WERI-Rb-1 (cell line): Measurements from ENCODE around the gene GRIK2.

Experiments
- DNase-seq: peaks from one replicate; pipeline ENCODE4 v3.0.0-alpha.2; 2020
- H3K27ac ChIP-seq: fragments of 250-450 bp; sonication (Bioruptor Pico); 2 replicates; pipeline ENCODE4 v1.5.1; 2020; ENCODE audit warnings: mild to moderate bottlenecking, moderate library complexity
- H3K27me3 ChIP-seq: fragments of 250-450 bp; sonication (Bioruptor Pico); 2 replicates; pipeline ENCODE4 v1.5.1; 2021; ENCODE audit warnings: mild to moderate bottlenecking, low read depth, moderate library complexity; ENCODE audit not compliant: insufficient read depth, severe bottlenecking
- H3K36me3 ChIP-seq: fragments of 250-450 bp; sonication (Bioruptor Pico); 2 replicates; pipeline ENCODE4 v1.5.1; 2020; ENCODE audit warnings: mild to moderate bottlenecking, moderate library complexity
- H3K4me3 ChIP-seq: 2 replicates; pipeline ENCODE4 v1.5.1; 2011; ENCODE audit warnings: low read depth, mild to moderate bottlenecking, control low read depth, low read length
- H3K9me3 ChIP-seq: fragments of 250-450 bp; sonication (Bioruptor Pico); 2 replicates; pipeline ENCODE4 v1.5.1; 2021; ENCODE audit warnings: mild to moderate bottlenecking, moderate library complexity; ENCODE audit not compliant: severe bottlenecking
- TF ChIP-seq, protein P1 (sequence below): IDR thresholded peaks from 2 replicates; pipeline ENCODE4 v1.5.1; 2011; ENCODE audit warnings: low read depth, mild to moderate bottlenecking, control low read depth, inconsistent platforms, low read length

GRIK2 gene

DNA sequence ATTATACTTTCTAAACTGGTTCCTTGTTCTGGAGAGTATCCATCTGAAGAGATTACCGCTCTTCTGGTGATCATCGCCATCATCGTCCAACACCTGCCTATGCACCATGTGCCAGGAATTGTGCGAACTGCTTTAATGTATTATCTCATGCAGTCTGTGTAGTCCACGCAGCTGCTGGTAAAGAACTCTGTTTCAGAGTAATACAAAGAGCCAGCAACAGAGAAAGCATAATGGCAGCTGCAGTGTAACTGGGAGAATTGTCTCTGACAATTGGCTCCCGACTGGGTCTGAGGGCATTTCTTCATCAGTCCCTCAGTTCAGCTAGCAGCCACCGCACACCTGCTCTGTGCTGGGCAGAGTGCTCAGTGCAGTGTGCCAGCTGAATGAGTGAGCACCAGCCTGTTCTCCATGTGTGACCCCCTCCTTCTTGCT, 383.4 kb downstream of the GRIK2 start:
- no peak for DNase-seq
- no peaks in the 10 kb centered on the region for H3K36me3 ChIP-seq
- H3K9me3 ChIP-seq, result no peaks in the 10 kb centered on the region
- TF ChIP-seq, protein P1, sequence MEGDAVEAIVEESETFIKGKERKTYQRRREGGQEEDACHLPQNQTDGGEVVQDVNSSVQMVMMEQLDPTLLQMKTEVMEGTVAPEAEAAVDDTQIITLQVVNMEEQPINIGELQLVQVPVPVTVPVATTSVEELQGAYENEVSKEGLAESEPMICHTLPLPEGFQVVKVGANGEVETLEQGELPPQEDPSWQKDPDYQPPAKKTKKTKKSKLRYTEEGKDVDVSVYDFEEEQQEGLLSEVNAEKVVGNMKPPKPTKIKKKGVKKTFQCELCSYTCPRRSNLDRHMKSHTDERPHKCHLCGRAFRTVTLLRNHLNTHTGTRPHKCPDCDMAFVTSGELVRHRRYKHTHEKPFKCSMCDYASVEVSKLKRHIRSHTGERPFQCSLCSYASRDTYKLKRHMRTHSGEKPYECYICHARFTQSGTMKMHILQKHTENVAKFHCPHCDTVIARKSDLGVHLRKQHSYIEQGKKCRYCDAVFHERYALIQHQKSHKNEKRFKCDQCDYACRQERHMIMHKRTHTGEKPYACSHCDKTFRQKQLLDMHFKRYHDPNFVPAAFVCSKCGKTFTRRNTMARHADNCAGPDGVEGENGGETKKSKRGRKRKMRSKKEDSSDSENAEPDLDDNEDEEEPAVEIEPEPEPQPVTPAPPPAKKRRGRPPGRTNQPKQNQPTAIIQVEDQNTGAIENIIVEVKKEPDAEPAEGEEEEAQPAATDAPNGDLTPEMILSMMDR, result no peak
- no peaks in the 10 kb centered on the region for H3K27me3 ChIP-seq
- no peak overlapping the region for H3K27ac ChIP-seq
- H3K4me3 ChIP-seq, result no peak overlapping the region

DNA sequence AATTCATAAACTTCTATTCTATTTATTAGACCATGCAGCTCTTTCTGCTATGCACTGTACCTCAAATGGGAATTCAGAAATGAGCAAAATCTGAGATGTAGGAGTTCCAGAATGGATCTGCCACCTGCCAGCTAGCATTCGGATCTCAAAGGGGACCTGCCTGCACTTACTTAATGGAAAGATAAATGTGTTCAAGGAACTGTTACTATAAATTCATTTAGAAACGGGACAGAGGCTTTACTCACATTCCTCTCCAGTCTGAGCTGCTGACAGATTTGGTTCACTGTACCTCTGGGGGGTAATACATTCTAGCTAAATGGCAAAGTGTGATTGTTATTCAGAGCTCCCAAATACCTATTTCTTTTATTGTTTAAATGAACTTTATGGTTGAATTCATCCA, 384.1 kb downstream of the GRIK2 start:
- Histone ChIP-seq H3K27me3 (no peaks in the 10 kb centered on the region), H3K27ac (no peak overlapping the region), H3K9me3 (no peaks in the 10 kb centered on the region), H3K36me3 (no peaks in the 10 kb centered on the region), H3K4me3 (no peak overlapping the region)
- TF ChIP-seq, protein P1, result no peak
- DNase-seq, result no peak

DNA sequence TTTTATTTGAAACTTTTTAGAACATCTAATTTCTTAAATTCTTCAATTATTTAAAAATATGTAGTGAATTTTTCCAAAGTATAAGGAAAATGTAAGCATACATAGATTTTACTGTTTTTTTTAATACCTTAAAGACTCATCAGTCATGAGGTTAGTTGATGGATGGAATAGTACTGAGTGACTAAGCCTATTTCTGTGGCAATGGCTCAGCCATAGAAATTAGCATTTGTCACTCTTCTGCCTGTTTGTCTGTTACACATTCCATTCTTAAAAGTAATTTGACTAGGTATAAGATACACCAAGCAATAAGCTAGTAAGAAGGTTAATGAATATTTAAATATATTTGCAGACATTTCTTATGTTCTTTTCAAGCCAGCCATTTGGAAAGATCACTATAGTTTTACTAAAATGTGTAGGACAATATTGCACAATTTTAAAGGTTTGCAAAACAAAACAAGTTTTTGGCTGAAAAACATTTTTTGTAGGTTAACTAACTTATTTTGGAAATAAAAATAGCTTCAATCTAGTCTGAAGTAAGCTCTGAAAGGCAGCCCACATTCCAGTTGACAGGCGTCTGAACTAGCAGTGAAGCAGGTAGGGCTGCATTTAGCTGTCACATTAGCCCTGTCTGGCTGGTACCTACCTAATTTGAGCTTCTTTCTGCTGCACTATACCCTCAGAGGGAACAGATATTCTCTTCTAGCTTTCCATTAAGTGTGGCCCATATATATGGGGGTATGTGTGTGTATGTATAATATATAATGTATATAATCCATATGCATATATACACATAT, 385.7 kb downstream of the GRIK2 start:
- Histone ChIP-seq H3K9me3 (no peaks in the 10 kb centered on the region), H3K27me3 (no peaks in the 10 kb centered on the region), H3K4me3 (no peak overlapping the region), H3K27ac (no peak overlapping the region), H3K36me3 (no peaks in the 10 kb centered on the region)
- TF ChIP-seq, protein P1, result no peak
- DNase-seq, result no peak

DNA sequence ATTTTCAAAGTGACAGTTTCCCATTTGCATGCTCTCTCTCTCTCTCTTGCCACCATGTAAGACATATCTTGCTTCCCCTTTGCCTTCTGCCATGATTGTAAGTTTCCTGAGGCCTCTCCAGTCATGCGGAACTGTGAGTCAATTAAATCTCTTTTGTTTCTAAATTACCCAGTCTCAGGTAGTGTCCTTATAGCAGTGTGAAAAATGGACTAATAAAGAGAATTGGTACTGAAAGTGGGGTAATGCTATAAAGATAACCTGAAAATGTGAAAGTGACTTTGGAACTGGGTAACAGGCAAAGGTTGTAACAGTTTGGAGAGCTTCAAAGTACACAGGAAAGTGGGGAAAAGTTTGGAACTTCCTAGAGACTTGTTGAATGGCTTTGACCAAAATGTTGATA, 389.8 kb downstream of the GRIK2 start:
- no peak overlapping the region for H3K4me3 ChIP-seq
- TF ChIP-seq, protein P1, result no peak
- no peak for DNase-seq
- no peaks in the 10 kb centered on the region for H3K27me3 ChIP-seq
- H3K27ac ChIP-seq, result no peak overlapping the region
- H3K36me3 ChIP-seq, result no peaks in the 10 kb centered on the region
- no peaks in the 10 kb centered on the region for H3K9me3 ChIP-seq

DNA sequence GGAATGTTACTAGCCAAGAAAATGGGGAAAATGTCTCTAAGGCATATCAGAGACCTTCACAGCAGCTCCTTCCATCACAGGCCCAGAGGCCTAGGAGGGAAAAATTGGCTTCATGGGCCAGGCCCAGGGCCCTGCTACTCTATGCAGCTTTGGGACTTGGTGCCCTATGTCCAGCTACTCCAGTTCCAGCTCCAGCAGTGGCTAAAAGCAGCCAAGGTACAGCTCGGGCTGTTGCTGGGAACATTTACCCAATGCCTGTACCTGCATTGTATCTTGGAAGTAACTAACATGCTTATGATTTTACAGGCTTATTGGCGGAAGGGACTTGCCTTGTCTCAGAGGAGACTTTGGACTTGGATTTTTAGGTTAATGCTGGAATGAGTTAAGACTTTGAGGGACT, 390.6 kb downstream of the GRIK2 start:
- Histone ChIP-seq H3K27me3 (no peaks in the 10 kb centered on the region), H3K36me3 (no peaks in the 10 kb centered on the region), H3K9me3 (no peaks in the 10 kb centered on the region), H3K4me3 (no peak overlapping the region), H3K27ac (no peak overlapping the region)
- TF ChIP-seq, protein P1, result no peak
- DNase-seq, result no peak

DNA sequence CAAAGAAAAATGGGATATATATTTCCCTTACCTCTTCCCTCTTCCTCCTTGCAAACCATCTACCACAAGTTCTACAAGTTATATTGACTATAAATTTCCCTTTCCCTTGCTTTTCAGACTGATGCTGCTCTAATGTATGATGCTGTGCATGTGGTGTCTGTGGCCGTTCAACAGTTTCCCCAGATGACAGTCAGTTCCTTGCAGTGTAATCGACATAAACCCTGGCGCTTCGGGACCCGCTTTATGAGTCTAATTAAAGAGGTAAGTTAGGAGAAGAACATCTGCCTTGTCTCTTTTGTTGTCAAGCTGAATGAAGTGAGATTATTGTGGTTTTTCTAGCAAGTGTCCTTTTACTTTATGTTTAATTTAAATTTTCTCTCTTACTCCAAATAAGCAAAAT, 406.0 kb downstream of the GRIK2 start:
- Histone ChIP-seq H3K27ac (no peak overlapping the region), H3K27me3 (no peaks in the 10 kb centered on the region), H3K4me3 (no peak overlapping the region), H3K36me3 (no peaks in the 10 kb centered on the region), H3K9me3 (no peaks in the 10 kb centered on the region)
- TF ChIP-seq, protein P1, result no peak
- DNase-seq, result no peak
